ENCODE data around the gene PIK3AP1.

Gene PIK3AP1

GRCh38 chr10:96608262-96608661 lies 112.1 kb downstream of the PIK3AP1 start:
- no peak for DNase-seq

- DNase-seq: no peak
These were observed 113.4 kb downstream of the PIK3AP1 start for GRCh38 chr10:96606946-96607345.

GRCh38 chr10:96606216-96606615 lies 114.1 kb downstream of the PIK3AP1 start:
- no peak for DNase-seq

- no peak for DNase-seq
These were observed 120.0 kb downstream of the PIK3AP1 start for GRCh38 chr10:96600337-96600736.

- no peak for DNase-seq
These were observed 121.5 kb downstream of the PIK3AP1 start for GRCh38 chr10:96598846-96599245.

GRCh38 chr10:96596422-96597407 lies 123.6 kb downstream of the PIK3AP1 start:
- DNase-seq: no peak

- no peak for DNase-seq
These were observed 124.6 kb downstream of the PIK3AP1 start for GRCh38 chr10:96595741-96596140.

GRCh38 chr10:96591946-96592345 lies 128.4 kb downstream of the PIK3AP1 start:
- no peak for DNase-seq

GRCh38 chr10:96588616-96589419 lies 131.5 kb downstream of the PIK3AP1 start:
- no peak for DNase-seq

GRCh38 chr10:96588060-96588554 lies 132.2 kb downstream of the PIK3AP1 start:
- no peak for DNase-seq

- peak; percentile 62 for DNase-seq
These were observed 132.9 kb downstream of the PIK3AP1 start for GRCh38 chr10:96587264-96588059.

GRCh38 chr10:96586419-96587263 lies 133.7 kb downstream of the PIK3AP1 start, which contains the start of gene TM9SF3:
TM9SF3 (minus strand) TSS chr10:96587012; CDS start chr10:96586835, 177 bp downstream.
- DNase-seq: peak; percentile 94

GRCh38 chr10:96585736-96586418 lies 134.4 kb downstream of the PIK3AP1 start:
- peak; percentile 32 for DNase-seq

GRCh38 chr10:96584474-96584873 lies 135.8 kb downstream of the PIK3AP1 start:
- no peak for DNase-seq

- no peak for DNase-seq
These were observed 136.3 kb downstream of the PIK3AP1 start for GRCh38 chr10:96584035-96584434.

- no peak for DNase-seq
These were observed 141.2 kb downstream of the PIK3AP1 start for GRCh38 chr10:96579133-96579532.

- DNase-seq: no peak
These were observed 141.7 kb downstream of the PIK3AP1 start for GRCh38 chr10:96578633-96579032.

GRCh38 chr10:96578022-96578421 lies 142.3 kb downstream of the PIK3AP1 start:
- no peak for DNase-seq

- DNase-seq: no peak
These were observed 143.2 kb downstream of the PIK3AP1 start for GRCh38 chr10:96577069-96577468.

- no peak for DNase-seq
These were observed 143.9 kb downstream of the PIK3AP1 start for GRCh38 chr10:96576277-96576980.
